HepG2 (cell line): Measurements from ENCODE around the gene PRRT2. TPM values are rescaled to one million over a fixed set of nuclear protein-coding genes. Genes with fewer than 3 reads are reported as not detected.

Source experiments
- ATF1 ChIP-seq: IDR thresholded peaks from 2 replicates; pipeline ENCODE4 v1.6.1; 2016; ENCODE audit warnings: mild to moderate bottlenecking, control low read depth
- ERF ChIP-seq: IDR thresholded peaks from 2 replicates; pipeline ENCODE4 v1.6.1; 2018; ENCODE audit warnings: missing biosample characterization, missing genetic modification reagents
- IKZF5 ChIP-seq: IDR thresholded peaks from 2 replicates; pipeline ENCODE4 v1.6.1; 2018; ENCODE audit warnings: missing genetic modification reagents, mild to moderate bottlenecking, missing compliant biosample characterization
- MIER2 ChIP-seq: IDR thresholded peaks from 2 replicates; pipeline ENCODE4 v1.6.1; 2016; ENCODE audit warnings: missing biosample characterization, missing genetic modification reagents
- MIER3 ChIP-seq: IDR thresholded peaks from 2 replicates; pipeline ENCODE4 v1.6.1; 2016; ENCODE audit warnings: missing compliant biosample characterization, borderline replicate concordance
- MYC ChIP-seq: sonication (generic); formaldehyde crosslinking; IDR thresholded peaks from 2 replicates; pipeline ENCODE4 v1.9.0; 2021; ENCODE audit warnings: missing genetic modification reagents, borderline replicate concordance
- PITX1 ChIP-seq: sonication (generic); formaldehyde crosslinking; IDR thresholded peaks from 2 replicates; pipeline ENCODE4 v1.5.1; 2020; ENCODE audit warnings: mild to moderate bottlenecking, missing genetic modification reagents
- ZNF121 ChIP-seq: sonication (generic); formaldehyde crosslinking; IDR thresholded peaks from 2 replicates; pipeline ENCODE4 v1.5.0; 2020; ENCODE audit warnings: mild to moderate bottlenecking, missing genetic modification reagents
- ZNF331 ChIP-seq: sonication (generic); formaldehyde crosslinking; IDR thresholded peaks from 2 replicates; pipeline ENCODE4 v1.4.0; 2020; ENCODE audit warnings: missing genetic modification reagents
- ZNF709 ChIP-seq: sonication (generic); formaldehyde crosslinking; IDR thresholded peaks from 2 replicates; pipeline ENCODE4 v1.5.0; 2020; ENCODE audit warnings: mild to moderate bottlenecking, missing genetic modification reagents
- ZSCAN21 ChIP-seq: sonication (generic); formaldehyde crosslinking; IDR thresholded peaks from 2 replicates; pipeline ENCODE4 v1.8.0; 2022; ENCODE audit warnings: mild to moderate bottlenecking, missing genetic modification reagents, moderate library complexity, borderline replicate concordance
- polyA plus RNA-seq, 8 experiments: library from polyadenylated mRNA; depleted of rRNA in 3 of 8; stranded (reverse) in 7 of 8; unstranded in 1 of 8; fragments of >200 nt; fragmentation: Illumina TruSeq in 4 of 8; extraction: Trizol in 4 of 8; gene quantifications; 2 replicates each; pipeline versions ENCODE4 v1.2.1 to v1.2.3, GENCODE V29; 2011 to 2016; ENCODE audit warnings: low read depth in 4 of 8, missing spikeins in 1 of 8, mixed read lengths in 1 of 8; ENCODE audit not compliant: insufficient read depth in 1 of 8
- total RNA-seq, 5 experiments: library from RNA; depleted of rRNA; stranded (reverse); fragments of >200 nt; fragmentation: Illumina TruSeq; extraction: Trizol; gene quantifications; 2 replicates each; pipeline ENCODE4 v1.2.3, GENCODE V29; 2016; ENCODE audit warnings: low read depth in 1 of 5
- TF ChIP-seq, protein P1 (sequence below): sonication (generic); formaldehyde crosslinking; IDR thresholded peaks from 2 replicates; pipeline ENCODE4 v1.8.0; 2022; ENCODE audit warnings: missing genetic modification reagents, mild to moderate bottlenecking, borderline replicate concordance
- TF ChIP-seq, protein P2 (sequence below): sonication (generic); formaldehyde crosslinking; IDR thresholded peaks from 2 replicates; pipeline ENCODE4 v1.5.1; 2020; ENCODE audit warnings: mild to moderate bottlenecking, missing genetic modification reagents, moderate library complexity

PRRT2 gene
- total and polyA plus RNA-seq, 2 of the 13 experiments (the other 11 are each of a cell fraction or from before 2014, with no cell fraction given) = 0.51 to 1.1 TPM

DNA sequence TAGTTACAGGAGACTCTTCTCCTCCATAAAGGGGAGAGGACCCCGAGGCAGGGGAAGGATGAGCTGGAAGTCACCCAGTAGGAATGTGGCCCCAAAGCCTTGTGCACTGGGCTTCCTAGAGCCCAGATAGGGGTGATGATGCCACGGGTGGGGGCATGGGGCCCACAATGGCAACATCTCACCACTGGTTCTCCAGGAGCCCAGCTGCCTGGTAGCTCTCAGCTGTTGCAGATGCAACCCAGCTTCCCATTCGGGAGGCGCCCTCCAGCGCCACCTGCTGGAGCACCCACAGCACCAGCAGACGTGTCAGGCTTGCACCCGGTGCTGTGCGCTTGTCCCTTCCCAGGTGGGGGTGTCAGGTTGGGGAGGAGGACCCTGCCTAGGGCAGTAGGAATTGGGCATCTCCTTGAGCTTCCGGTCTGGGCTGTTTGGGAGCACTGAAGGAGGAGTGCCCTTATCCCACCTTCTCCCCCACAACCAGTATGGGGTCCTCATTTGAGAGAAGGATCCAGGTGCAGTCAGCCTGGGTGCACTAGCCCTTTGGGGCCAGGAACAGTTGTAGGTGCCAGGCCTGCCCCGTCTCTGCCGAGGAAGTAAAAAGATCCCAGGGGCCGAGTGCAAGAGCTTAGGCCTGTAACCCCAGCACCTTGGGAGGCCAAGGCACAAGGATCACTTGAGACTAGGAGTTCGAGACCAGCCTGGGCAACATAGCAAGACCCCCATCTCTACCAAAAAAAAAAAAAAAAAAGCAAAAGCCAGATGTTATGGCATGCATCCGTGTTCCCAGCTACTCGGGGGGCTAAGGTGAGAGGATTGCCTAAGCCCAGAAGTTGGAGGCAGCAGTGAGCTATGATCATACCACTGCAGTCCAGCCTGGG is 36.7 kb downstream of the PRRT2 start (continued):
- TF ChIP-seq IKZF5 (CRISPR knock-in tag) (peak; percentile 75; the same call in 1 of the 2 replicates), PITX1 (0 out of 2 replicates have a peak, but pooled peaks have one; percentile 53), ZNF709 (CRISPR knock-in tag) (no peak), MIER3 (CRISPR knock-in tag) (peak; percentile 52; the same call in 1 of the 2 replicates), MIER2 (peak; percentile 69), ZNF121 (CRISPR knock-in tag) (peak; percentile 87), ERF (CRISPR knock-in tag) (peak; percentile 65; the same call in 1 of the 2 replicates), ZNF331 (CRISPR knock-in tag) (peak; percentile 85; the same call in 1 of the 2 replicates), ATF1 (CRISPR knock-in tag) (no peak), MYC (CRISPR knock-in tag) (peak; percentile 68; the same call in 1 of the 2 replicates), ZSCAN21 (peak; percentile 40; the same call in 1 of the 2 replicates)
- TF ChIP-seq, protein P1, sequence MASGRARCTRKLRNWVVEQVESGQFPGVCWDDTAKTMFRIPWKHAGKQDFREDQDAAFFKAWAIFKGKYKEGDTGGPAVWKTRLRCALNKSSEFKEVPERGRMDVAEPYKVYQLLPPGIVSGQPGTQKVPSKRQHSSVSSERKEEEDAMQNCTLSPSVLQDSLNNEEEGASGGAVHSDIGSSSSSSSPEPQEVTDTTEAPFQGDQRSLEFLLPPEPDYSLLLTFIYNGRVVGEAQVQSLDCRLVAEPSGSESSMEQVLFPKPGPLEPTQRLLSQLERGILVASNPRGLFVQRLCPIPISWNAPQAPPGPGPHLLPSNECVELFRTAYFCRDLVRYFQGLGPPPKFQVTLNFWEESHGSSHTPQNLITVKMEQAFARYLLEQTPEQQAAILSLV = peak; percentile 50; the same call in 1 of the 2 replicates
- TF ChIP-seq, protein P2, sequence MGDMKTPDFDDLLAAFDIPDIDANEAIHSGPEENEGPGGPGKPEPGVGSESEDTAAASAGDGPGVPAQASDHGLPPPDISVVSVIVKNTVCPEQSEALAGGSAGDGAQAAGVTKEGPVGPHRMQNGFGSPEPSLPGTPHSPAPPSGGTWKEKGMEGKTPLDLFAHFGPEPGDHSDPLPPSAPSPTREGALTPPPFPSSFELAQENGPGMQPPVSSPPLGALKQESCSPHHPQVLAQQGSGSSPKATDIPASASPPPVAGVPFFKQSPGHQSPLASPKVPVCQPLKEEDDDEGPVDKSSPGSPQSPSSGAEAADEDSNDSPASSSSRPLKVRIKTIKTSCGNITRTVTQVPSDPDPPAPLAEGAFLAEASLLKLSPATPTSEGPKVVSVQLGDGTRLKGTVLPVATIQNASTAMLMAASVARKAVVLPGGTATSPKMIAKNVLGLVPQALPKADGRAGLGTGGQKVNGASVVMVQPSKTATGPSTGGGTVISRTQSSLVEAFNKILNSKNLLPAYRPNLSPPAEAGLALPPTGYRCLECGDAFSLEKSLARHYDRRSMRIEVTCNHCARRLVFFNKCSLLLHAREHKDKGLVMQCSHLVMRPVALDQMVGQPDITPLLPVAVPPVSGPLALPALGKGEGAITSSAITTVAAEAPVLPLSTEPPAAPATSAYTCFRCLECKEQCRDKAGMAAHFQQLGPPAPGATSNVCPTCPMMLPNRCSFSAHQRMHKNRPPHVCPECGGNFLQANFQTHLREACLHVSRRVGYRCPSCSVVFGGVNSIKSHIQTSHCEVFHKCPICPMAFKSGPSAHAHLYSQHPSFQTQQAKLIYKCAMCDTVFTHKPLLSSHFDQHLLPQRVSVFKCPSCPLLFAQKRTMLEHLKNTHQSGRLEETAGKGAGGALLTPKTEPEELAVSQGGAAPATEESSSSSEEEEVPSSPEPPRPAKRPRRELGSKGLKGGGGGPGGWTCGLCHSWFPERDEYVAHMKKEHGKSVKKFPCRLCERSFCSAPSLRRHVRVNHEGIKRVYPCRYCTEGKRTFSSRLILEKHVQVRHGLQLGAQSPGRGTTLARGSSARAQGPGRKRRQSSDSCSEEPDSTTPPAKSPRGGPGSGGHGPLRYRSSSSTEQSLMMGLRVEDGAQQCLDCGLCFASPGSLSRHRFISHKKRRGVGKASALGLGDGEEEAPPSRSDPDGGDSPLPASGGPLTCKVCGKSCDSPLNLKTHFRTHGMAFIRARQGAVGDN (CRISPR knock-in tag) = peak; percentile 68
